ENCODE measurements around the gene WWOX. TPM values are rescaled to one million over a fixed set of nuclear protein-coding genes. Genes with fewer than 3 reads are reported as not detected.

The WWOX gene
- total and polyA plus RNA-seq, 4 donors = 5.4 to 61.5 (median 18.4) TPM

GRCh38 chr16:78438219-78438618 is 338.8 kb downstream of the WWOX start:
- ATAC-seq (ENCODE audit: insufficient read depth, low FRiP score) = no peak
- Histone ChIP-seq H3K27me3 (ENCODE audit: control insufficient read depth in 3 of 3, insufficient read depth in 3 of 3, low read length in 2 of 3) (no peaks in the 10 kb centered on the region), H3K27ac (ENCODE audit: low read depth in 1 of 2, low read length in 1 of 2) (no peak overlapping the region), H3K36me3 (ENCODE audit: control insufficient read depth in 4 of 4, insufficient read depth in 4 of 4, low read length in 4 of 4) (no peaks in the 10 kb centered on the region), H3K9ac (ENCODE audit: insufficient read depth in 1 of 2, low read length in 2 of 2) (no peak overlapping the region), H3K4me3 (no peak overlapping the region), H3K4me1 (ENCODE audit: control insufficient read depth in 5 of 5, insufficient read depth in 5 of 5, low read length in 5 of 5) (peaks cover 0 to 3% (median 0%) of the 10 kb centered on the region in 5 donors), H3K9me3 (ENCODE audit: control insufficient read depth in 4 of 4, insufficient read depth in 3 of 4, low read length in 3 of 4) (no peaks in the 10 kb centered on the region)
- TF ChIP-seq CTCF (IDR thresholded peaks at IDR 0.05; ENCODE audit: control extremely low read depth, extremely low read depth) = no peak
- no peak for DNase-seq
- 93 to 95% methylated on average over 4 of the region's 4 CpGs for WGBS, 2 donors

GRCh38 chr16:78438632-78439031 is 339.2 kb downstream of the WWOX start:
- no peak overlapping the region for H3K27ac ChIP-seq (ENCODE audit: low read depth in 1 of 2, low read length in 1 of 2)
- no peaks in the 10 kb centered on the region for H3K36me3 ChIP-seq (ENCODE audit: control insufficient read depth in 4 of 4, insufficient read depth in 4 of 4, low read length in 4 of 4)
- no peaks in the 10 kb centered on the region for H3K9me3 ChIP-seq (ENCODE audit: control insufficient read depth in 4 of 4, insufficient read depth in 3 of 4, low read length in 3 of 4)
- no peak for TF ChIP-seq CTCF (IDR thresholded peaks at IDR 0.05; ENCODE audit: control extremely low read depth, extremely low read depth)
- peaks cover 0 to 7% (median 0%) of the 10 kb centered on the region in 5 donors for H3K4me1 ChIP-seq (ENCODE audit: control insufficient read depth in 5 of 5, insufficient read depth in 5 of 5, low read length in 5 of 5)
- H3K4me3 ChIP-seq = no peak overlapping the region
- DNase-seq (no peak), ATAC-seq (ENCODE audit: insufficient read depth, low FRiP score) (no peak)
- WGBS, 2 donors = 91 to 93% methylated on average over 13 of the region's 13 CpGs
- H3K9ac ChIP-seq (ENCODE audit: insufficient read depth in 1 of 2, low read length in 2 of 2) = no peak overlapping the region
- no peaks in the 10 kb centered on the region for H3K27me3 ChIP-seq (ENCODE audit: control insufficient read depth in 3 of 3, insufficient read depth in 3 of 3, low read length in 2 of 3)

- H3K4me1 ChIP-seq (ENCODE audit: control insufficient read depth in 5 of 5, insufficient read depth in 5 of 5, low read length in 5 of 5) = peaks cover 0 to 13% (median 0%) of the 10 kb centered on the region in 5 donors
- H3K27me3 ChIP-seq (ENCODE audit: control insufficient read depth in 3 of 3, insufficient read depth in 3 of 3, low read length in 2 of 3) = no peaks in the 10 kb centered on the region
- ATAC-seq (ENCODE audit: insufficient read depth, low FRiP score) (no peak), DNase-seq (no peak)
- H3K9me3 ChIP-seq (ENCODE audit: control insufficient read depth in 4 of 4, insufficient read depth in 3 of 4, low read length in 3 of 4) = no peaks in the 10 kb centered on the region
- H3K36me3 ChIP-seq (ENCODE audit: control insufficient read depth in 4 of 4, insufficient read depth in 4 of 4, low read length in 4 of 4) = no peaks in the 10 kb centered on the region
- H3K27ac ChIP-seq (ENCODE audit: low read depth in 1 of 2, low read length in 1 of 2) = no peak overlapping the region
- no peak overlapping the region for H3K4me3 ChIP-seq
- H3K9ac ChIP-seq (ENCODE audit: insufficient read depth in 1 of 2, low read length in 2 of 2) = no peak overlapping the region
- TF ChIP-seq CTCF (IDR thresholded peaks at IDR 0.05; ENCODE audit: control extremely low read depth, extremely low read depth) = no peak
- 94 to 98% methylated on average over 2 of the region's 2 CpGs for WGBS, 2 donors
Observed at GRCh38 chr16:78439646-78440045, 340.2 kb downstream of the WWOX start.

DNA sequence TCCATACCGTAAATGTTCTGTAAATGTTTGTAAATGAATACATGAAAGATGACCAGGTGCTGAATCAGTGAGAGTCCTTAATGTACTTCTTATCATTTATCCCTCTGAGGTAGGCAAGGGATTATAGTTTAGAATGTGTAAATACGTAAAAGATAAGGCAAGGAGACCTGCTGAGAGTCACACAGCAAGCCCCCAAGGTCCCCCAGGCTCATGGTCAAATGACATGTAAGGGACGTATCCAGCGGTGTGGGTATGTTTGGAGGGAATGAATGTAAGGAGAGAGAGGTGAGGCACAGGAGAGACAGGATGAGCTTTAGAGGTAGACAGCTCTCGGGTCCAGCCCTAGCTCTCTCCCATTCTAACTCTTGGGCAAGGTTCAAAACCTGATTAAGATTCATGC is 341.8 kb downstream of the WWOX start:
- TF ChIP-seq CTCF (IDR thresholded peaks at IDR 0.05; ENCODE audit: control extremely low read depth, extremely low read depth) = no peak
- H3K36me3 ChIP-seq (ENCODE audit: control insufficient read depth in 4 of 4, insufficient read depth in 4 of 4, low read length in 4 of 4) = no peaks in the 10 kb centered on the region
- no peak overlapping the region for H3K4me3 ChIP-seq
- H3K9ac ChIP-seq (ENCODE audit: insufficient read depth in 1 of 2, low read length in 2 of 2) = no peak overlapping the region
- DNase-seq (no peak), ATAC-seq (ENCODE audit: insufficient read depth, low FRiP score) (no peak)
- H3K4me1 ChIP-seq (ENCODE audit: control insufficient read depth in 5 of 5, insufficient read depth in 5 of 5, low read length in 5 of 5) = peaks cover 0 to 17% (median 5%) of the 10 kb centered on the region in 5 donors
- peaks cover 0 to 2% (median 0%) of the 10 kb centered on the region in 4 donors for H3K9me3 ChIP-seq (ENCODE audit: control insufficient read depth in 4 of 4, insufficient read depth in 3 of 4, low read length in 3 of 4)
- H3K27me3 ChIP-seq (ENCODE audit: control insufficient read depth in 3 of 3, insufficient read depth in 3 of 3, low read length in 2 of 3) = no peaks in the 10 kb centered on the region
- 81 to 97% methylated on average over 5 of the region's 5 CpGs for WGBS, 2 donors
- no peak overlapping the region for H3K27ac ChIP-seq (ENCODE audit: low read depth in 1 of 2, low read length in 1 of 2)
